Measurements from ENCODE around the gene RAB3B.

The RAB3B gene

DNA sequence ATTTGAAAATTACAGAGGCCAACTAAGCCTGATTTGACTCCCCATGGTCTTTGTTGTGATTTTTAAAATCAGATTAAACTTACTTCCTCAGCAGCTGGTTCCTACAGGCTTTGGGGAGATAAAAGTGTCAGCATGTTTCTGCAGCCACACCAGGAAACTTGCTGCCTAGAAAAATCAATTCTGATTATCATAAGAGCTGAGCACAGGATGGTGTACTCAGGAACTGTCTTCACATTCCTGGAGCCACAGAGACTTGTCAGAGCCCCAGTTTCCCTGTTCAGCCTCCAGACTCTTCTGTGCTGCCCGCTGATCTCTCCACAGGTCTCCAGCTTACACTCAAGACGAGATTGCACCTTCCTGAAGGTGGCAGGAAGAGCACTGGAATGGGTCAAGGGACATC is 23.9 kb downstream of the RAB3B start:
- no peak for DNase-seq (ENCODE audit: extremely low read depth, low read depth)
- TF ChIP-seq CTCF (IDR thresholded peaks at IDR 0.05; ENCODE audit: low read depth, low read length) = no peak

- DNase-seq (ENCODE audit: extremely low read depth, low read depth) = no peak
- no peak for TF ChIP-seq CTCF (IDR thresholded peaks at IDR 0.05; ENCODE audit: low read depth, low read length)
Measured at GRCh38 chr1:51964309-51964696, 26.2 kb downstream of the RAB3B start.

DNA sequence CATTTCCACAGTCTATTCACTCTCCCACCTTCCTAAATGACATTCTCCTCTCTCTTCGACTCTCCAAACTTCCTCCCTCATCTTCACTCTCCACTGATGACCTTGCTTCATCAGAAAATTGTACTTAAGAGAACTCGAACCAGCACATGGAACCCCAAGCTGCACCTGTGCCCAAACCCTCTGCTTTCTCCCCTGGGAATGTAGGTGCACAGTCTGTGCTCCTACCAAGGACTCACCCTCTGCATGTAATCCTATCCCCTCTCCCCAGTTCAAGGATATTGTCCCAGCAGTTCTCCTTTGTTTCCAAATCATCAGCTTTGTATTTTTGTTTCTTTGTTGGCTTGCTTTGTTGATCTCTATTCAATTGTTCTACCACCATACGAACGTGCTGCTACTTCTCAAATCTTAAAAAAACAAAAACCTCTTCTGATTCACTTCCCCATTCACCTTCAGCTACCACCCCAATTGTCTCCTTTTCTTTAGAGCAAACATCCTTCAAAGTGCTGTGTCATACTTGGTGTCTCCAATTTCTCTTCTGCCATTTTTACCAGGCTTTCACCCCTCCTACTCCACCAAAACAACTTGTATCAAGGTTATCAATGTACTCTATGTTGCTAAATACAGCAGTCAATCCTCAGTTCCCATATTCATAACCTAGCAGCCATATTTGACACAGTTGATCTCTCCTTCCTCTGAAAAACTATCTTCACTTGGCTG is 26.8 kb downstream of the RAB3B start:
- DNase-seq (ENCODE audit: extremely low read depth, low read depth) = no peak

GRCh38 chr1:51962486-51963356 is 27.8 kb downstream of the RAB3B start:
- no peak for DNase-seq (ENCODE audit: extremely low read depth, low read depth)
- no peak; the same call in 1 of the 2 replicates for TF ChIP-seq CTCF (IDR thresholded peaks at IDR 0.05; ENCODE audit: low read depth, low read length)

More for the DNA sequence above, 26.8 kb downstream of the RAB3B start:
- no peak for TF ChIP-seq CTCF (IDR thresholded peaks at IDR 0.05; ENCODE audit: low read depth, low read length)

DNA sequence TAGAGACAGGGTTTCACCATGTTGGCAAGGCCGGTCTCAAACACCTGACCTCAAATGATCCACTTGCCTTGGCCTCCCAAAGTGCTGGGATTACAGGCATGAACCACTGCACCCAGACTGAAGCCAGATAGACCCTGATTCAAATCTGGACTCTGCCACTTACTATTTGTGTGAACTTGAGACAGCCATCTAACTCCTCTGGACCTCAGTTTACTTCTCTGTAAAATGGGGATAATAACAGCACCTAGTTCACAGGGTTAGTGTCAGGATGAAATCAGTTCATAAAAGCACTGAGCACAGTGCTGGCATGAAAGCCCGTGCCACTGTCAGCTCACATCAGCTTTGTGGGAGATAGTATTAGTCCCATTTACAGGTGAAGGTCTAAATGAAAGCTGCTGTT is 28.5 kb downstream of the RAB3B start:
- DNase-seq (ENCODE audit: extremely low read depth, low read depth) = no peak
- TF ChIP-seq CTCF (IDR thresholded peaks at IDR 0.05; ENCODE audit: low read depth, low read length) = no peak

GRCh38 chr1:51961231-51961630 is 29.3 kb downstream of the RAB3B start:
- no peak for TF ChIP-seq CTCF (IDR thresholded peaks at IDR 0.05; ENCODE audit: low read depth, low read length)
- no peak for DNase-seq (ENCODE audit: extremely low read depth, low read depth)

DNA sequence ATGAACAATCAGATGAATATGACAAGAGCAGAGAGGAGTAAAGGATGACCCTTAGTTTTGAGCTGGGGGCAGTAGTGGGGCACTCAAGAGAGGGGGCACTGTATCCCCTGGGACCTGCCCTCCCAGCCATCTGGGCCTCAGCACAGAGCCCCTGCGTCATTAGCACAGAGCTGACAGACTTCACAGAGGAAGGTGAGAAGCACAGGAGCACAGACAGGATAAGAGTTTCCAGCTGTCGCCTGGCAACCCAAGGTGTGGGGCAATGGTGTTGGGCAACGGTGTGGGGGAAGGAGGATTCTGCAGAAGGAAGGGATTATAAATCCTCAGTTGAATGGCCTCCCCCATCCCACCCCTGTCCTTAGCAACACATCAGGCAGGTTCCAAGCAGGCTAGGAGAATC is 30.2 kb downstream of the RAB3B start:
- no peak for TF ChIP-seq CTCF (IDR thresholded peaks at IDR 0.05; ENCODE audit: low read depth, low read length)
- DNase-seq (ENCODE audit: extremely low read depth, low read depth) = no peak

Measured in AG09319 (cell line).